NCI-H1694 (cell line): ENCODE data around the gene IL21R.

ENCODE experiments used
- DNase-seq: peaks from one replicate; lab custom pipeline; 2025; lab: John Stamatoyannopoulos, UW

The IL21R gene

DNA sequence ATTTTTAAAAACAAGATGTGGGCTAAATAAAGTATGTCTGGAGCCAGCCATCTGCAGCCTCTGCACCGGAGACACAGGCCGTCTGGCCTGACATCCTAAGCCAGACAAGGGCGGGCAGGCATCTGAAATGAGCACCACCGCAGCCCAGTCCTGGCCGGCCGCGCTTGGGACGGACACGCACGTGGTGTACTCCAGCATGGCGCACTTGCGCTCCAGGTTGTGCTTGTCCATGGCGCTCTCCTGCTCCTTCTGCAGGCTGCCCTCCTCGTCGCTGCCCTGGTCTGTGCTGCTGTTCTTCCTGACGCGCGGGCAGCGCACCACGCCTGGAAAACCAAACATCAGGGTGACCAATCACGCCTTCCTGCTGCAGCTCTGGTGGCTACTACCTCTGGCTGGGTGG, 87.4 kb downstream of the IL21R start:
- DNase-seq, result no peak

DNA sequence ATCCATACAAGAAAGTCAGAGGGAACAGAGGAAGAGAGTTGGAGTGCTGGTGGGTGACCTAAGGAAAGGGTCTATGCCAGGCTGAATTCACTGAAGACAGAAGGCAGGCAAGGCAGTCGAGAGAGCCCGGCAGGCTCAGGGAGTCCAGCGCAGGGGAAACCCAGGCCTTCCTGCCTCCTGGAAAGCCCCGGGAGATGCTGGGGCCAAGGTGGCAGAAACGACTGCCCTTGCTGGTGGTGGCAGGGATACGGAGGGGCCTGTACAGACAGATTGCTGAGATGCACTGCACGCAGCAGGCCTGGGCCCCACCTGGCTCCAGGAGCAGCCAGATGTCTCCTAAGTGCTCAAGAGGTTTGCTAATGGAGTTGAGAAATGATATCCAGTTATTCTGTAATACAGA, 87.9 kb downstream of the IL21R start:
- no peak for DNase-seq

DNA sequence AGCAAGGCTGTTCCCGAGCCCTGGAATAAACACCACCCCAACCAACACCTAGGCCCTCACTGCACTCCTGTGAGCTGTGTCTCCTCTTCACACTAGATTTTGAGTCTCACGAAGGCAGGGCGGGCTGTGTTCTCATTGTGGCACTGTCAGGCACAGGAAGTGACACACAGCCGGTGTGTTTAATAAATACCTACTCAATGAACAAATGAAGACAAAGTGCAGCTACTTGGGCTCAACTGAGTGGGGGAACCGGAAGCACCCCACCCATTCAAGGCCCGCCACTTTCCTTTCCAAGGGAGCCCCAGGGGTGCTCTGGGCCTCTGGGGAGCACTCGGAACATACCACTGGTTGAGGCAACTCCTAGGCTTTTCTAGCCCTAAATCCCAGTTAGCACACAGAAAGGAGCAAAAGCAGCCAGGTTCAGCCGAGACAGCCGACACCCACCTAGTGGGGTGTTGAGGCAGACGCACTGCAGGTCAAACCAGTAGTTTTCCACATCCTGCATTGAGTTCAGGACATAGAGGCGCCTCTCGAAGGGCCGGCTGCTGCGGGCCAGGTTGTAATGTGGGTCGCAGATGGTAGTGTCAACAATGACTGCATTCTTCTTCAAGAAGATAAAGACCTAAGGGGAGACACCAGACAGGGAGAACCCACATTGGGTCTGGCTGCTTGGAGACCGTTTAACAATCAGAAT, 90.1 kb downstream of the IL21R start:
- no peak for DNase-seq

DNA sequence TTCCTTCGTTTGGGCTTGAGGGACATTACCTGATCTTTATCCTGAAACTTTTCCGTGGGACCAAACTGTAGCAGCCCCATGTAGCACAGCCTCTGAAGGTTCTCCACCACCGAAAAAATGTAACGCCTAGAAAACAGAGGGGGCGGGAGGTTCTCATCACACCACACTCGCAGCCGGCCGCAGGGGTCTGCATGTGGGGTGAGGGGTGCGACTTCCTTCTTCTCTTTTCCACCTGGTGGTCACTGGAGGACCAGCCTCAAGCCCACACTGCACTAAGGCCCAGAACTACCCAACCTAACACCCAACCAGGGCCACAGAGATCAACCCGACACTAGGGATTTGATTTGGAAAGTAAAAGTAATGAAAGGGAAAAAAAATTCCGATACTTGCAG, 90.6 kb downstream of the IL21R start:
- DNase-seq, result no peak

DNA sequence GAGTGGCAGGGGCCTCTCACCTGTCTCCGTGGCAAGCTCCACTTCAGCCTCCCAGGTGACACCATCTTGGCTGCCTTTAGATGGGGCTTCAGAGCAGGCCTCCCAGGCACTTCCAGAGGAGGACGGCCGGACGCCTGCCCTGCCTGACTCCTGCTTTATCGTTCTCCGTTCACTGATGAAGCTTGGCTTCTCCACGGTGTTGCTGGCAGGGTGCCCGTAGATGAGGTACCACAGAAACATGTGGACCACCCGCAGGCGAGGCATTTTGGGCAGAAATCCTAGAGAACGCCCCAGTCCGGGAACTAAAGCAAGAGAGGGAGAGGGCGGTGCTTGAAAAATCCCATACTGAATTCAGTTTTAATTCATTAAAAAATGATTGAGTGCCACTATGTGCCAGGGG, 93.2 kb downstream of the IL21R start:
- peak; percentile 13 for DNase-seq

DNA sequence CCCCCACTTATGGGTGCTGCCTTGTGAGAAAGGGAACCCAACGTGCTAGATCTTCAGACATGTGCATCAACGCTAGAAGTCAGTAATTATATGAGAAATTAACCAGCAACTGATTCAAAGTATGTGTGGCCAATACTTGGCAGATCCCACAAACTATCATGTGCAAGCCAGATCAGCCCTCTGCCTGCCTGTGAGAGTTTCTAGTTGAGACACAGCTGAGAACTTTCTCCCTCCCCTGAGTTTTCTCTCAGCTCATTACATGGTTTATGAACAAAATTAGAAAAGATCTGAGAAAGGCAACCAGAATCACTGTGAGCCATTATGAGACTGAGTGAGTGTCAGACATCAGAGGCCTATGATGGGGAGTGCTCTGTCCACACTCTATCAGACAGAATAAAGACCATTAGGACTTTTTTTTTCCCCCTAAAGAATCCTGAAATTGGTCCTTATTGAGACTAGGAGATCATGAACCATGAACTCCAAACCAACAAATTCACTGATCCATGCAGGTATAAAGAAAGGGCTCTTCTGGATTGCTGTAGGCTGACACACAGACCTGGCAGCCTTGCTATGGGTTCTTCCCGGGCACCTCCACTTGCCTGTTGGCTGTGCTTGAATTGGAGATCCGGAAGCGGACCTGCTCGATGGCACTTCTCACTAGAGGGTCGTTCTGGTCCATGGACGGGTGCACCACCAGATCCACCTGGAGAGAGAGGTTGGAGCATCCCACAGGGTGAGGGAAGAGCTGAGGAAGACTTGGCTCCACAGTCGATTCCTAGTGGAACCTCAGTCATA, 96.3 kb downstream of the IL21R start:
- no peak for DNase-seq

DNA sequence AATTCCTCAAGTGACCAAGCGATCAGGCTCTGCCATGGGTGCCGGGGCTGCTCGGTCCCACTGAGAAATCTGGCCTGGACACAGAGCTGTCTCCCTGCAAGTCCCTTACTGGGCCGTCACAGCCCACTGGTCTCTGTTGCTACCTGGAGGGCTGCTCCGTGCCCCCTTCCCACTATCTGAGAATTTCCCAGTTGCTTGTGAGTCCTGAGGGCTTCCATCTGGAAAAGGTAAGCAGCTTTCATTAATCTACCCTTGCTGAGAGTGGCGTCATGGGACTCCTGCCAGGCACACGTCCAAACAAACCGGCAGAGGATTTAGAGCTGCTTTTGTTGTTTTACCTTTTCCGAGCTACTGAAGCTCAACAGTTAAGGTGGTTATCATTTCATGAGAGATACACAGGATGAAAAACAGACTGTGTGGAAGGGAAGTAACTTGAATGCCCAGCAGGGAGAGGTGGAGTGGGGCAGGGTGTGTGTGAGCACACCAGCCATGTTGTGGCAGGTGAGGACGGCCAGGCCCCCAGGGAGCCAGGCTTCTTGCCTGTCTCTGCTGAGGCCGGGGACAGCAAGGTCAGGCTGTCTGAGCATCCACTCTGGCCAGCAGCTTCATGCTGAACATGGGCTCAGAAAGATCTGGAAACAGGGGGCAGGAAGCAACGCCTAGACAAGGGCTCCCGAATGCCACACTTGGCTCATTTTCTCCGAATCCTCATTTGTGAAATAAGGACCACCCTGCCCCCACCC, 97.1 kb downstream of the IL21R start:
- DNase-seq, result no peak

DNA sequence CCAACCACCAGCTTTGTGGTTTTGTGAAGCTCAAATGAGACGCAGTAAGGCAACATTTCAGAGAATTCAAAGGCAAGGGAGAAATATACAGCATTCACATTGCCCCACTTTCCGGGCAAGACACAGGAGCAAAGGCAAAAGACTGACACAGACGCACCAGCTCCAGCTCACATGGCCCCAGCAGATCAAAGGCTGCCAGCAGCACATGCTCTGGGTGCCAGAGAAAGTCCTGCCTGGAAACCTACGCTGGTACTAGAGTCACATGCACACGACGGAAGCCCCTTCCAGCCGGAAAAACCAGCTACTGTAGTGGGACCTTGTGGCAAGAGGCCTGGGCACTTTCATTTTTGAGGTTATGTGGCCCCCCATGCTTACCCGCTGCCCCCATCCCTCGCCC, 97.7 kb downstream of the IL21R start:
- no peak for DNase-seq

DNA sequence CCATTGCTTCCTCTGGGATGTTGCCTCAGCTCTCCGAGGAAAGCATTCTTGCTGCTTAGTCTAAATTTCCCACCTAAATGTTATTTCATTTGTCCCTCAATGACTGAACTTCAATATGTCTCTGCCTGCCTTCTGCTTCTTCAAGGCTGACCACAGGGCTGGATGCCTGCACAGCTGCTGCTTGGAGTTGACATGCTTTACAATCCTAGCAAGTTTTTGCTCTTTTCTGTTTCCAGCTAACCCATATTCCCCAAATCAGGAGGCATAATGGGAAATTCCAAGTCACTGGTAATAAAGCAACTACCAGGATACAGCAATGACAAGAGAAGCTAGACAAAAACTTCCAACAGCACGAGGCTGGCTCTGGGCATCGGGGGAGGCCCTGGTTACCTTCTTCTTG, 98.8 kb downstream of the IL21R start:
- DNase-seq, result no peak
